ENCODE results near the gene CDK4. TPM values are rescaled to one million over a fixed set of nuclear protein-coding genes. Genes with fewer than 3 reads are reported as not detected.

The CDK4 gene
- polyA plus RNA-seq, 6 donors from 2014 or later, result 63.2 to 99.0 (median 67.8) TPM

- Mint-ChIP-seq H3K4me3 (no peak overlapping the region), H3K36me3 (peaks cover 16 to 34% of the 10 kb centered on the region in 2 donors), H3K4me1 (peaks cover 4 to 25% (median 8%) of the 10 kb centered on the region in 3 donors), H3K27ac (peak overlapping the region in 1 of 6 donors; percentile 53), H3K27me3 (no peaks in the 10 kb centered on the region), H3K9me3 (peaks cover 0 to 17% (median 7%) of the 10 kb centered on the region in 7 donors)
- DNase-seq (no peak), ATAC-seq (ENCODE audit: low read depth in 2 of 2) (no peak)
These were observed 44.9 kb downstream of the CDK4 start for GRCh38 chr12:57707250-57707649.

GRCh38 chr12:57700317-57700716 is 51.8 kb downstream of the CDK4 start:
- Mint-ChIP-seq H3K27ac (peak overlapping the region in 4 of 6 donors; percentile 15 to 85 (median 79)), H3K9me3 (peaks cover 0 to 17% (median 7%) of the 10 kb centered on the region in 7 donors), H3K27me3 (no peaks in the 10 kb centered on the region), H3K4me1 (peaks cover 26 to 53% (median 41%) of the 10 kb centered on the region in 3 donors), H3K4me3 (peak overlapping the region in 4 of 8 donors; percentile 3 to 72 (median 28)), H3K36me3 (peaks cover 43 to 55% of the 10 kb centered on the region in 2 donors)
- ATAC-seq (ENCODE audit: low read depth in 2 of 2), result no peak
- no peak for DNase-seq

GRCh38 chr12:57698414-57698813 is 53.7 kb downstream of the CDK4 start:
- Mint-ChIP-seq H3K36me3 (peaks cover 42 to 44% of the 10 kb centered on the region in 2 donors), H3K9me3 (peaks cover 0 to 8% (median 0%) of the 10 kb centered on the region in 7 donors), H3K4me3 (peak overlapping the region in 1 of 8 donors; percentile 37), H3K27ac (peak overlapping the region in 1 of 6 donors; percentile 44), H3K27me3 (no peaks in the 10 kb centered on the region), H3K4me1 (peaks cover 26 to 53% (median 41%) of the 10 kb centered on the region in 3 donors)
- no peak for ATAC-seq (ENCODE audit: low read depth in 2 of 2)
- no peak for DNase-seq

Other genes with a start within 250 kb of the CDK4 start
- 10 to 100 TPM; 33.3 to 62.2 (median 51.0) TPM for gene DDIT3, start 231.8 kb downstream of the CDK4 start, polyA plus RNA-seq (ENCODE audit: low read depth in 6 of 6)
- gene MBD6, start 229.5 kb downstream of the CDK4 start, polyA plus RNA-seq (ENCODE audit: low read depth in 6 of 6), result 1 to 10 TPM; 1.8 to 8.2 (median 5.0) TPM
- 10 to 100 TPM; 65.6 to 87.3 (median 71.2) TPM for gene DCTN2, start 205.1 kb downstream of the CDK4 start, polyA plus RNA-seq (ENCODE audit: low read depth in 6 of 6)
- gene KIF5A, start 202.3 kb downstream of the CDK4 start, polyA plus RNA-seq (ENCODE audit: low read depth in 6 of 6), result not detected
- gene PIP4K2C, start 161.1 kb downstream of the CDK4 start, polyA plus RNA-seq (ENCODE audit: low read depth in 6 of 6), result 10 to 100 TPM; 15.8 to 42.0 (median 19.1) TPM
- gene DTX3, start 147.5 kb downstream of the CDK4 start, polyA plus RNA-seq (ENCODE audit: low read depth in 6 of 6), result under 1 TPM in 5 of 6 donors, not detected in 1; 0.16 to 0.53 (median 0.29) TPM
- gene ARHGEF25, start 140.9 kb downstream of the CDK4 start, polyA plus RNA-seq (ENCODE audit: low read depth in 6 of 6), result not detected
- gene B4GALNT1, start 119.1 kb downstream of the CDK4 start, polyA plus RNA-seq (ENCODE audit: low read depth in 6 of 6), result not detected
- gene OS9, start 58.2 kb downstream of the CDK4 start, polyA plus RNA-seq (ENCODE audit: low read depth in 6 of 6), result 10 to 100 TPM; 72.0 to 87.9 (median 77.1) TPM
- 1 to 10 TPM; 1.2 to 4.0 (median 2.1) TPM for gene AGAP2, start 13.6 kb downstream of the CDK4 start, polyA plus RNA-seq (ENCODE audit: low read depth in 6 of 6)
- 10 to 100 TPM; 48.3 to 82.1 (median 57.7) TPM for gene TSPAN31, start 7.3 kb downstream of the CDK4 start, polyA plus RNA-seq (ENCODE audit: low read depth in 6 of 6)
- gene MARCHF9, start 2.8 kb upstream of the CDK4 start, polyA plus RNA-seq (ENCODE audit: low read depth in 6 of 6), result 10 to 100 TPM; 10.9 to 21.0 (median 14.2) TPM
- gene CYP27B1, start 14.8 kb upstream of the CDK4 start, polyA plus RNA-seq (ENCODE audit: low read depth in 6 of 6), result under 1 TPM in 3 of 6 donors, not detected in 3; 0.09 to 0.58 (median 0.31) TPM
- gene METTL1, start 19.8 kb upstream of the CDK4 start, polyA plus RNA-seq (ENCODE audit: low read depth in 6 of 6), result 10 to 100 TPM in 4 of 6 donors, 1 to 10 TPM in 2; 6.9 to 13.2 (median 11.4) TPM
- under 1 TPM in 4 of 6 donors, not detected in 2; 0.09 to 0.53 (median 0.47) TPM for gene EEF1AKMT3, start 20.3 kb upstream of the CDK4 start, polyA plus RNA-seq (ENCODE audit: low read depth in 6 of 6)
- 10 to 100 TPM; 19.3 to 32.4 (median 27.7) TPM for gene TSFM, start 30.5 kb upstream of the CDK4 start, polyA plus RNA-seq (ENCODE audit: low read depth in 6 of 6)
- under 1 TPM in 4 of 6 donors, not detected in 2; 0.19 to 0.82 (median 0.48) TPM for gene AVIL, start 66.4 kb upstream of the CDK4 start, polyA plus RNA-seq (ENCODE audit: low read depth in 6 of 6)
- 10 to 100 TPM; 44.3 to 65.3 (median 53.2) TPM for gene CTDSP2, start 94.4 kb upstream of the CDK4 start, polyA plus RNA-seq (ENCODE audit: low read depth in 6 of 6)
- gene ATP23, start 189.3 kb upstream of the CDK4 start, polyA plus RNA-seq (ENCODE audit: low read depth in 6 of 6), result 10 to 100 TPM; 11.0 to 39.3 (median 22.4) TPM

Measured in naive B cell (primary cell).